HG02870 (cell line): Measurements from ENCODE around the gene MAB21L1.

Experiments
- ATAC-seq: cut with Tn5 transposase; IDR thresholded peaks from one replicate; pipeline ENCODE4 v1.9.1; 2021; ENCODE audit warnings: mild to moderate bottlenecking, moderate library complexity; ENCODE audit not compliant: unreplicated experiment

The MAB21L1 gene

GRCh38 chr13:35475960-35476943 lies at the start of gene MAB21L1:
MAB21L1 (minus strand) TSS chr13:35476689; CDS start chr13:35476138, 551 bp downstream.
- ATAC-seq, result no peak

DNA sequence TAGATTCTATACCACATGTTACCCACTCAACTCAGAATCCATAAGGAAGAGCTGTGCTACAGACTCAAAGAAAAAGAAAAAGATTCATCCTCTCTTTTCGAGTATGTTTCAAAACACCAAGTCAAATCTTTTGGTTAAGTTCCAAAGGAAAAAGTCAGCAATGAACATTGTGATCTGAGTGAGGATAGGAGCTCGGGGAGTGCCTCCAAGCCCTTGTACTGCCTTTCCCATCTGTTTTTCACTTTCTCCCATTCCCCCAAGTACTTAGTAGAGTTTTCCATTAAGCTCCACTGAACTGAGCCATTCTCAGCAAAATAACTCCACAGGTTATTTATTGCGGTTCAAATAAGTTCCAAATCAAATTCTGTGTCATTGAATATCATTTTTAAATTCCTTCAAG lies 47.7 kb upstream of the MAB21L1 start:
- ATAC-seq, result no peak

DNA sequence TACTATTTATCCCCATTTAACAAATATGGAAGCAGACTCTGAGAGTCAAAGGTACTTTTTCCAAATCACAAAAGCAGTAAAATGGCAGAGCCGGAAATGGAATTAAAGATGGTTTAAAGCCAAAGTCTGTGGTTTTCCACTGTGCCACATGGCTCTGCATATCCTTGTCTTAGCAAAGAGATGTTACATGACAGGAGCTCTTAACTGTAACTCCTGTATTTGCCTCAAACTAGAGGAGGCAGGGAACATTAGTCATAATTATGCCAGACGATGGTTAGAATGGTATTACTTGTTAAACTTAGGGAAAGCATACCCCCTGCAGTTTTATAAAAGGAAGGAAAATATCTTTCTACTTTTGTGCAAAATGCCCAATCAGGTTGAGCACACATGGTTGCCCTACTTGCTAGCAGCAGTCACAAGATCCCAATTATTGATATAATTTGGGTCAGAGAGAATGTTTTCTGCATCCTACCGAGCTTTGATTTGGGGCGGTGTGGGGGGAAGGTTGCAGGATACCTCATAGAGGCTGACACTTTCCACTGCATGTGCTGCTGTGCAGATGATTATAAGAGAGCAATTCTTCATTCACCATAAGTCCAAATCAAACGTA lies 42.0 kb upstream of the MAB21L1 start:
- ATAC-seq, result no peak

- ATAC-seq, result no peak
These were observed 38.5 kb upstream of the MAB21L1 start for GRCh38 chr13:35514801-35515502.

GRCh38 chr13:35514061-35514477 lies 37.6 kb upstream of the MAB21L1 start:
- no peak for ATAC-seq

DNA sequence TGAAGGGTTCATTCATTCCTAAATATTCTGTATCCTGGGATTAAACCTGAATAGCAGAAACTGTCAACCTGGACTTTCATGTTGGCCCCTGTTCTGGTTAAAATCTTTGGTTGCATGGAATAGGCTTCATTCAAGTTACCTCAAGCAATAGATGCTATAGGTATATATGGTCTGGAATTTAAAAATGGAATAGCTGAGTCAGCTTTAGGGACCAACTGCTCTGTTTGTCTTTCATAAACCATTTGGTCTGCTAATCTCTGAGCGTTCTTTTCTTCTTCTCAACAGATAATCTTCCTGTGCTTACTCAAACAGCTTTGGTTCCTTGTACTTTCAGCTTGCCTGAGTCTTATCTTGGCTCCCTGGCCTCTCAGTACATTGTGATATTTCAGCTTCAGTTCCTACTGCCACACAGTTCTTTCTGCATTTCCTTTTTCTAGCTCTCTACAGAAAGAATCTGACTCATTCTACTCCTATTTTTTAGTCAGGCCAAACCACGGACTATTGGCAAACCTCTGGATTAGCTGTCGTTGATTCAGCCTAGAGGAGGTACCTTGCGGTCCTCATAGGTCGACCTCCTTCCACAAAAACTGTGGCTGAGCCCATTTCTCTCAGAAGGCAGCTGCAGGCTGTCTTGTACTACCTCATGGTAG lies 35.9 kb upstream of the MAB21L1 start:
- ATAC-seq, result peak; percentile 64

GRCh38 chr13:35502456-35502855 lies 26.0 kb upstream of the MAB21L1 start:
- ATAC-seq, result no peak

DNA sequence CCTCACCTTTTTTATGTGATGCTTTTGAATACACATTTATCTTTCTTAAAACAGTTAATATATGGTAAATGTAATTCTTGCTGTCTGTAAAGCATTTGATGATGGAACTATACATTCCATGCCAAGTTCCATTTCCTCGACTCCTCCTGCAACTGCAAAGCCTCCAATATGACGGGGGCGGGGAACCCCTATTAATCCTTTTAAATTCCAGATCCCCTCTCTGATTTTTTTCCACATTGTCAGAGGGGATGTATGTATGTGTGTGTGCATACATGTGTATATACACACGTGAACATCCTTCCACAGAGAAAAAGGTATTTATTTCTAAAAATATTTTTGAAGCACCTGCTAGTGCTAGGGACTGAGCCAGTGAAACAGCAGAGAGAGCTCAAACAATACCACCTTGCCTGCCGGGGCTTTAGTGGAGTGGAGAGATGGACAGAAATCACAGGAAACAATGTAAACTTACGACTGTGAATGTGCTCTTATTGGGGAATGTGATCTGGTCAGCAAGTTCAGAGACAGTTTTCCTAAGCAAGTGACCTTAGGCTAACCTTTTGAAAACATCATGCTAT lies 25.3 kb upstream of the MAB21L1 start:
- ATAC-seq, result no peak

- no peak for ATAC-seq
These were observed 23.7 kb upstream of the MAB21L1 start for GRCh38 chr13:35500144-35500543.

DNA sequence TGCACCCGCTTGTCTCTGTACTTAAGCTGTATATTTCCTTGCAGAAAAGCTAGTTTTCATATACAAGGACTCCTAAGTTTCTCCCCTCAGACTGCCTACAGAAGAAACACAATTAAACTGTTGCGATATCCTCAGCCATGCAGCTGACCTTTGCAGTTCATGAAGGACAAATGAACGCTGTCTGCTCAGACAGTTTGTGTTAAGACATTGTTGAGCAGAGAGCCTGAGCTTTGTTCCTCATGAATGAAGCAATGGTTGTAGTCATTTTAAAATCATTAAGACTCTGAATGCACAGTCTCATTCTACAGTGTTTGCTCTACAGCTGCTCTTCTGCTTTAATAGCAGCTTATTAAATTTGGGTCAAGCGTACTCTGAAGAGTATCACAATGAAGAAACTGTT lies 23.2 kb upstream of the MAB21L1 start:
- ATAC-seq, result no peak

DNA sequence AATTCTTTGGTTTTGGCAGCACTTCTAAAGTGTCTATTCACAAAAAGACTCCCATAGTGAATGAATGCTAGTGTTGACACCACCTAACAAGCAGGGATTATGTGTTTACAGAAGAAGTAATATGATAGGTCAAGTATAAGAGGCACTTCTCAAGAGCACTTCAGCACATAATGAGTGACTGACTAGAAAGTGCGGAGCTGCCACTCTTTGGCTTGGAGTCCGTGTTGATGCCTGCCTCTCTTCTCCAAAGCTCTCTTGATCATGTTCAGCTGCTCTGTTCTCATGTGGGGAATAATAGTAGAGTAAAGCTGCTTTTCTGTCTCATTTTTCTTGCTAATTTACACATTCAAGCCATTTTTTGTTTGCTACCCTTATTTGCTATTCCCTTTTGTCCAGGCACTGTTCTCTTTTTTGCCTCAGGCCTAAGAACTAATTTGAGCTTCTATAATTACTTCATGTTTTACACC lies 22.7 kb upstream of the MAB21L1 start:
- ATAC-seq, result no peak

- ATAC-seq, result no peak
These were observed 21.7 kb upstream of the MAB21L1 start for GRCh38 chr13:35498231-35498630.

- no peak for ATAC-seq
These were observed 20.4 kb upstream of the MAB21L1 start for GRCh38 chr13:35496761-35497386.

GRCh38 chr13:35496006-35496405 lies 19.5 kb upstream of the MAB21L1 start:
- ATAC-seq, result no peak

DNA sequence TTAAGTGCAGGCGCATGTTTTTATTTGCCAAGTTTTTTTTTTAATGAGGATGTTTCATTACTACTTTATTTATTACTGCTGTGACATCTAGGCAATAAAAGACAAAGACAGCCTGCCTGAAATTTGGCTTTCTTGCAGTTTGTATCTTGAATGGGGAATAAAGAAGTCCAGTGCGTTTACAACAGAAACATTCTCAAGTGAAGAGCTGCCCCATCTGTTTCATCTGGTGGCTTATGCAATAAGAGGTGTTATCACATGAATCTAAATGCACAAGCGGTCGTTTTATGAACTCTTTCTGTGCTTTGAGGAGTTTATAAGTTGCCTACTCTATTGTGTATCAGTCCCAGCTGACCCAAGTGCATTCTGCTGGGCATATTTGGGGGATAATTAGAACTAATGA lies 12.6 kb upstream of the MAB21L1 start:
- ATAC-seq, result no peak

- no peak for ATAC-seq
These were observed 8.9 kb upstream of the MAB21L1 start for GRCh38 chr13:35485424-35485823.

DNA sequence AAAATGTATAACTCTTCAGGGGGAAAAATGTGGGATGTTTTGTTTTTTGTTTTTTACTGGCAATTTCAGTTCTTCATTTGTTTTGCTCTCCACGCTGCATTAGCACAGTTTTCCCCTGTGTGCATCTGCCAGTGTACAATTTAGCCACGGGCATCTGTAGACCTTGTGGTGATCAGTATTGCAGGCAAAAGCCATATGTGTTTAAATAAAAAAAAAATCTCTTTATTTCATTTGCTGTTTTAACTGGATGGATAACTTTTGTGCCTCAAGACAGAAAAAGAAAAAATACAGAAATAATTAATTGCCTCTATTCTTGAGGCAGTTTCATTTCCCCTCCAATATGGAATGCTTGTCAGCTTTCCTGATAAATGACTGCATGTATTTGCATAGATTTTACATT lies 7.9 kb upstream of the MAB21L1 start:
- ATAC-seq, result no peak

GRCh38 chr13:35483761-35484160 lies 7.3 kb upstream of the MAB21L1 start:
- ATAC-seq, result no peak

- no peak for ATAC-seq
These were observed 6.0 kb upstream of the MAB21L1 start for GRCh38 chr13:35482527-35482926.

GRCh38 chr13:35481777-35482176 lies 5.3 kb upstream of the MAB21L1 start:
- ATAC-seq, result no peak
